ENCODE measurements around the gene TMED5.

Gene TMED5

DNA sequence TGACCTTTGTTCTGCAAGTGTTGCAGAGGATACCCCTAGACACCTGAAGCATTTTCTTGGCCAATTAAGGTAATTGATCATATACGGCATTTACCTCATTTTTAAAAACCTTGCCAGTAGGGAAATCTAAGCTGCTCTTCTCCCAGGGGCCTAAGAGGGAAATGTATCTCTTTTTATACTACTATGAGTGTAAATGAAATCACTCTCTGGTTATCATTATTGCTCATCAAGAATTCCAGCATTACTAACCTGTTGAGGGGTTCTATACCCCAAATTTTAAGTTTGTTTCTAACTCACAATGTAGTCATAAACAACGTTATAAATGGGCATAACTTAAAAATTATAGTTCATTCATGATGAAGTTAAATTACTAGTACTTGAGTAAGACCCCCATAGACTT lies 27.4 kb downstream of the TMED5 start:
- TF ChIP-seq CTCF (IDR thresholded peaks at IDR 0.05; ENCODE audit: insufficient read depth, missing control alignments) = no peak
- peak; percentile 21 for FAIRE-seq

GRCh38 chr1:93151474-93151873 lies 28.7 kb downstream of the TMED5 start:
- no peak for TF ChIP-seq CTCF (IDR thresholded peaks at IDR 0.05; ENCODE audit: insufficient read depth, missing control alignments)
- FAIRE-seq = no peak
- DNase-seq (ENCODE audit: insufficient read length, low spot score) = no peak

More for the DNA sequence above, 27.4 kb downstream of the TMED5 start:
- DNase-seq (ENCODE audit: insufficient read length, low spot score) = no peak

GRCh38 chr1:93150729-93151128 lies 29.5 kb downstream of the TMED5 start:
- no peak for TF ChIP-seq CTCF (IDR thresholded peaks at IDR 0.05; ENCODE audit: insufficient read depth, missing control alignments)
- DNase-seq (ENCODE audit: insufficient read length, low spot score) = no peak
- no peak for FAIRE-seq

GRCh38 chr1:93148001-93148400 lies 32.2 kb downstream of the TMED5 start:
- DNase-seq (ENCODE audit: insufficient read length, low spot score) = no peak
- FAIRE-seq = no peak
- TF ChIP-seq CTCF (IDR thresholded peaks at IDR 0.05; ENCODE audit: insufficient read depth, missing control alignments) = no peak

DNA sequence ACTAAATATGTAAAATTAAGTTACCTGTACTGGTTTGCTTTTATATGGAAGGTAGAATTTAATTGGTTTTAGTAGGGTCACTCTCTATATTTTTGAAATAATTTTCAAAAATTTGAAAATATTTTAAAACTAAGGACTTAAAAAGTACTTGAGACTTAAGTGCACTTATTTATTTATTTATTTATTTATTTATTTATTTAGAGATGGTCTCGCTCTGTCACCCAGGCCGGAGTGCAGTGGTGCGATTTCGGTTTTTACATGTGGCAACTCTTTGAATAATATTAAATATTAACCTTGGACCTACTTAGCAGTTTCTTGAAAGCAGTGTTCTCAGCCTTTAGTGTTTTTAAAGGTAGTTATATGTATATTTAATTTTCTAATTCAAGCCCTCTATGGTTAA lies 36.4 kb downstream of the TMED5 start:
- no peak for TF ChIP-seq CTCF (IDR thresholded peaks at IDR 0.05; ENCODE audit: insufficient read depth, missing control alignments)
- DNase-seq (ENCODE audit: insufficient read length, low spot score) = no peak
- FAIRE-seq = no peak

GRCh38 chr1:93143136-93143535 lies 37.1 kb downstream of the TMED5 start:
- FAIRE-seq = no peak
- TF ChIP-seq CTCF (IDR thresholded peaks at IDR 0.05; ENCODE audit: insufficient read depth, missing control alignments) = no peak
- no peak for DNase-seq (ENCODE audit: insufficient read length, low spot score)

DNA sequence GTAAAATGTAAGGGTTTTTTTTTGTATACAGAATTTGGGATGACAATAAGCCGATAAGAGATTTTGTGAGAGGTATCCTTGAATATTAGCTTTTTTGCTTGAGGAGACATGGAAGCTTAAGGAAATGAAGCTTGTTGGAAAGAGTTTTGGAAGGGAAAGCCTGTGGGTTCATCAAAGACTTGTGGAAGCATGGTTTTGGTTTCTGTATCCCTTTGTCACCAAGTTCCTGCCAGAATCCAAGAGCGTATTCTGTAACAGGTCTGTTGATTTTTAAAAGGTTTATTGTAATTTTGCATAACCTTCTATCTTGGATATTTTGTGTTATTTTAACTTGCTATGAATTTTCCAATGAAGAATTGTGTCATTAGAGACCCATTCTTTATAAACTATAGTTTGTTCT lies 38.1 kb downstream of the TMED5 start:
- FAIRE-seq = no peak

More for the DNA sequence above, 38.1 kb downstream of the TMED5 start:
- TF ChIP-seq CTCF (IDR thresholded peaks at IDR 0.05; ENCODE audit: insufficient read depth, missing control alignments) = no peak
- no peak for DNase-seq (ENCODE audit: insufficient read length, low spot score)

Data from D721Med (cell line).